Measurements from ENCODE around the gene ATP2A2.

GRCh38 chr12:110307372-110307771 lies 26.3 kb downstream of the ATP2A2 start:
- TF ChIP-seq, protein P1, sequence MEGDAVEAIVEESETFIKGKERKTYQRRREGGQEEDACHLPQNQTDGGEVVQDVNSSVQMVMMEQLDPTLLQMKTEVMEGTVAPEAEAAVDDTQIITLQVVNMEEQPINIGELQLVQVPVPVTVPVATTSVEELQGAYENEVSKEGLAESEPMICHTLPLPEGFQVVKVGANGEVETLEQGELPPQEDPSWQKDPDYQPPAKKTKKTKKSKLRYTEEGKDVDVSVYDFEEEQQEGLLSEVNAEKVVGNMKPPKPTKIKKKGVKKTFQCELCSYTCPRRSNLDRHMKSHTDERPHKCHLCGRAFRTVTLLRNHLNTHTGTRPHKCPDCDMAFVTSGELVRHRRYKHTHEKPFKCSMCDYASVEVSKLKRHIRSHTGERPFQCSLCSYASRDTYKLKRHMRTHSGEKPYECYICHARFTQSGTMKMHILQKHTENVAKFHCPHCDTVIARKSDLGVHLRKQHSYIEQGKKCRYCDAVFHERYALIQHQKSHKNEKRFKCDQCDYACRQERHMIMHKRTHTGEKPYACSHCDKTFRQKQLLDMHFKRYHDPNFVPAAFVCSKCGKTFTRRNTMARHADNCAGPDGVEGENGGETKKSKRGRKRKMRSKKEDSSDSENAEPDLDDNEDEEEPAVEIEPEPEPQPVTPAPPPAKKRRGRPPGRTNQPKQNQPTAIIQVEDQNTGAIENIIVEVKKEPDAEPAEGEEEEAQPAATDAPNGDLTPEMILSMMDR (IDR thresholded peaks at IDR 0.05 in 8 of 11, conservative IDR thresholded peaks at IDR 0.05 in 3 of 11): no peak
- TF ChIP-seq POLR2A (IDR thresholded peaks at IDR 0.05) (no peak), POLR2AphosphoS5 (IDR thresholded peaks at IDR 0.05) (no peak)
